GM12875 (cell line): ENCODE results near the gene PTPN21.

Source experiments
- H3K4me3 ChIP-seq: one replicate; pipeline ENCODE4 v1.5.1; 2011; ENCODE audit warnings: low read depth, low read length, control low read depth
- CTCF ChIP-seq: IDR thresholded peaks from 2 replicates; pipeline ENCODE4 v1.5.1; 2011; ENCODE audit warnings: low read depth, mild to moderate bottlenecking, control low read depth, inconsistent platforms, low read length, moderate library complexity, borderline replicate concordance; ENCODE audit not compliant: insufficient read depth

PTPN21 gene

DNA sequence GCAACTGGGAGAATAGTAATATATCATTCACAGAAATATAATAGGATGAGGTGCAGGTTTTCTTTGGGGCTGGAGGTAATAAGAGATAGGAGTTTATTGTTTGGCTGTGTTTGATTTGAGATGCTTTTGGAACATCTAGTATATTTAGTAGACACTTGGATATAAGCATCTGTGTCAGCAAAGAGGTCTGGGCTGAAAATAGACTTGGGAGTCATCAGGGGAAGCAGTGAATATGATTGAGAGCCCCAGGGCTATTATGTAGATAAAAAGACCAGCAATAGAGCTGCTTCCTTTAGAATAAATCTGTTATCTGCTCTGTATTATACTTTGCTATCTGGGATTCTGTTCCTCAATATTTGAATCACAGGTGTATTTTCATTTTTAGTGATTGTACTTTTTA, 132.8 kb downstream of the PTPN21 start:
- TF ChIP-seq CTCF: no peak
- no peak overlapping the region for H3K4me3 ChIP-seq

GRCh38 chr14:88421286-88421685, 133.5 kb downstream of the PTPN21 start:
- H3K4me3 ChIP-seq: no peak overlapping the region
- no peak for TF ChIP-seq CTCF

DNA sequence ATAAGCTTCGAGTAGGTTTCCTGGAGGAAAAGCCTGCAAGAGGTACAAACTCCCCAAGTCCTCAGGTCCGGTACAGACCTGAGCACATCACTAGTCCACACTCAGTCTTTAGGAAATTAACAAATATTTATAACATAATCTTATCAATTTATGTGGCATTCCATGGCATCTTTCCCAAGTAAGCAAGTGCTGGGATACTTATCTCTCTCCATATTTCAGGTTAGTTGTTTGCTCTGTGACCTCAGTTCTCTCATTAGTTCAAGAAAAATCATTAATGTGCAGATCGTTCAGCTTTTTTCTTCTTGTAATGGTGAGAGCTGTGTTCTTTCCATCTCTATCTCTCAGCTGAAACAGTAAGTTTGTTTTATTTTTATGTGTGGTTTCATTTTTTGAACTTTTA, 134.6 kb downstream of the PTPN21 start:
- H3K4me3 ChIP-seq: no peak overlapping the region
- no peak for TF ChIP-seq CTCF

DNA sequence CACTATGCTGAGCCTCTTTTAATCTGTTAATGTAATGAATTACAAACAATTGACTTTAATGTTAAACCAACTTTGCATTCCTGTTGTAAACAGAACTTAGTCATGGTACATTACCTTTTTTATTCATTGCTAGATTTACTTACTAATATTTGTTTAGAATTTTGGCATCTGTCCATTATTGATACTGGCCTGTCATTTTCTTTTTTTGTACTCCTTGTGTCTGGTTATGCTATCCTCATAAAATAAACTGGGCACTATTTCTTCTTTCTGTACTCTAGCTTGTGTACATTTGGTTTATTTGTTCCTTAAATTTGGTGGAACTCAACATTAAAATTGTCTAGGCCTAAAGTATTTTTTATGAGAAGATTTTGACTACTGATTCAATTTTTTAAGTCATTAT, 137.2 kb downstream of the PTPN21 start:
- H3K4me3 ChIP-seq: no peak overlapping the region
- no peak for TF ChIP-seq CTCF
